Suprapubic skin (tissue), 4 donors: ENCODE results near the gene KCNH4. TPM values are rescaled to one million over a fixed set of nuclear protein-coding genes. Genes with fewer than 3 reads are reported as not detected.

Source experiments
- DNase-seq, 2 donors: peaks; one replicate each; pipeline ENCODE4 v3.0.0-alpha.2; 2019; ENCODE audit warnings: low spot score in 2 of 2
- H3K27ac ChIP-seq: fragments of 200-600 bp; sonication (generic); one replicate; pipeline ENCODE4 v1.5.1; 2019
- H3K27me3 ChIP-seq: fragments of 200-600 bp; sonication (generic); one replicate; pipeline ENCODE4 v1.5.1; 2019
- H3K36me3 ChIP-seq: fragments of 200-600 bp; sonication (generic); one replicate; pipeline ENCODE4 v1.5.1; 2019
- H3K4me1 ChIP-seq: fragments of 200-600 bp; sonication (generic); one replicate; pipeline ENCODE4 v1.5.1; 2019
- H3K4me3 ChIP-seq: fragments of 200-600 bp; sonication (generic); one replicate; pipeline ENCODE4 v1.5.1; 2019; ENCODE audit warnings: mild to moderate bottlenecking
- H3K9me3 ChIP-seq: fragments of 200-600 bp; sonication (generic); one replicate; pipeline ENCODE4 v1.5.1; 2019
- EP300 ChIP-seq: sonication (generic); formaldehyde crosslinking; IDR thresholded peaks from one replicate; pipeline ENCODE4 v1.6.1; 2017; ENCODE audit warnings: antibody characterized with exemption
- POLR2A ChIP-seq, 2 donors: fragments of 450-650 bp; IDR thresholded peaks; one replicate each; pipeline ENCODE4 v1.6.1; 2017; ENCODE audit warnings: antibody characterized with exemption in 2 of 2, mild to moderate bottlenecking in 2 of 2, moderate library complexity in 2 of 2
- POLR2AphosphoS5 ChIP-seq, 3 donors: sonication (generic); formaldehyde crosslinking; IDR thresholded peaks; one replicate each; pipeline ENCODE4 v1.6.1; 2017; ENCODE audit warnings: antibody characterized with exemption in 3 of 3
- WGBS: methylation state at CpG from one replicate; pipeline ENCODE4 v1.1.5; 2018; 5-methylcytosine and 5-hydroxymethylcytosine counted together
- total RNA-seq, 4 donors: library from RNA; depleted of rRNA; stranded (reverse); fragments of >200 nt; gene quantifications; one replicate each; pipeline ENCODE4 v1.1.0, GENCODE V29; 2016

Gene KCNH4
- total RNA-seq, 4 donors from 2014 or later, result not detected

DNA sequence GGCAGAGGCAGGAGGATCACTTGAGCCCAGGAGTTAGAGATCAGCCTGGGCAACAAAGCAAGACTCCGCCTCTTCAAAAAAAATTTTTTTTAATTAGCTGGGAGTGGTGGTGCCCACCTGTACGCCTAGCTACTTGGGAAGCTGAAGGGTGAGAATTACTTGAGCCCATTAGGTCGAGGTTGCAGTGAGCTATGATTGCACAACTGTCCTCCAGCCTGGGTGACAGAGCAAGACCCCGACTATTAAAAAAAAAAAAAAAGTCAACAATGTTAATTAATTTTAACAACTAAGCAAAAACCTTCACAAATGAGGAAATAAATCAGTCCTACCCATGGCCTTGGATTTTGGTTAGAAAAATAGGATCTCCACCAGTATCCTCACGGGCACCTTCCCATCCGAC lies 73.8 kb downstream of the KCNH4 start:
- peak overlapping the region; percentile 33 for H3K4me3 ChIP-seq
- DNase-seq, result no peak
- WGBS, result 79% methylated on average over 6 of the region's 6 CpGs

More for the DNA sequence above, 73.8 kb downstream of the KCNH4 start:
- Histone ChIP-seq H3K9me3 (no peaks in the 10 kb centered on the region), H3K36me3 (peaks cover 14% of the 10 kb centered on the region), H3K27me3 (no peaks in the 10 kb centered on the region), H3K4me1 (peaks cover 27% of the 10 kb centered on the region), H3K27ac (no peak overlapping the region)
- no peak for TF ChIP-seq POLR2AphosphoS5 (IDR thresholded peaks at IDR 0.05)
- no peak for TF ChIP-seq POLR2A (IDR thresholded peaks at IDR 0.05)
- no peak for TF ChIP-seq EP300

Other genes starting within 250 kb of the KCNH4 start
- 10 to 100 TPM; 44.3 to 55.1 (median 47.3) TPM for gene CNP, start 214.3 kb downstream of the KCNH4 start, total RNA-seq
- 10 to 100 TPM; 57.5 to 82.6 (median 60.2) TPM for gene DNAJC7, start 163.7 kb downstream of the KCNH4 start, total RNA-seq
- 10 to 100 TPM; 33.7 to 52.5 (median 43.9) TPM for gene NKIRAS2, start 161.1 kb downstream of the KCNH4 start, total RNA-seq
- 1 to 10 TPM in 2 of 4 donors, under 1 TPM in 2; 0.60 to 2.3 (median 1.4) TPM for gene C17orf113, start 130.5 kb downstream of the KCNH4 start, total RNA-seq
- gene ZNF385C, start 82.7 kb downstream of the KCNH4 start, total RNA-seq, result 1 to 10 TPM in 1 of 4 donors, under 1 TPM in 3; 0.47 to 1.9 (median 0.68) TPM
- 10 to 100 TPM in 3 of 4 donors, 1 to 10 TPM in 1; 8.2 to 14.2 (median 11.9) TPM for gene DHX58, start 68.4 kb downstream of the KCNH4 start, total RNA-seq
- gene KAT2A, start 59.8 kb downstream of the KCNH4 start, total RNA-seq, result 100 to 1,000 TPM in 1 of 4 donors, 10 to 100 TPM in 3; 36.3 to 107 (median 57.1) TPM
- under 1 TPM in 2 of 4 donors, not detected in 2; 0.31 to 0.48 TPM for gene HSPB9, start 58.3 kb downstream of the KCNH4 start, total RNA-seq
- 100 to 1,000 TPM in 1 of 4 donors, 10 to 100 TPM in 3; 94.4 to 105 (median 96.8) TPM for gene RAB5C, start 26.2 kb downstream of the KCNH4 start, total RNA-seq
- not detected for gene HCRT, start 4.3 kb upstream of the KCNH4 start, total RNA-seq
- gene GHDC, start 13.4 kb upstream of the KCNH4 start, total RNA-seq, result 10 to 100 TPM; 14.6 to 22.8 (median 18.7) TPM
- gene STAT5B, start 95.2 kb upstream of the KCNH4 start, total RNA-seq, result 100 to 1,000 TPM in 1 of 4 donors, 10 to 100 TPM in 3; 52.7 to 105 (median 57.6) TPM
- 10 to 100 TPM; 32.1 to 56.0 (median 45.6) TPM for gene STAT5A, start 107.4 kb upstream of the KCNH4 start, total RNA-seq
- 100 to 1,000 TPM; 144 to 174 (median 152) TPM for gene STAT3, start 207.3 kb upstream of the KCNH4 start, total RNA-seq
- gene CAVIN1, start 242.1 kb upstream of the KCNH4 start, total RNA-seq, result 100 to 1,000 TPM; 153 to 224 (median 182) TPM